ENCODE results near the gene LRMDA.

The LRMDA gene

GRCh38 chr10:76268954-76269353 is 837.5 kb downstream of the LRMDA start:
- Histone ChIP-seq H3K4me2 (ENCODE audit: low read length) (no peak overlapping the region), H3K9ac (no peak overlapping the region), H3K36me3 (ENCODE audit: control insufficient read depth, insufficient read depth, low read length) (no peaks in the 10 kb centered on the region), H3K4me1 (no peaks in the 10 kb centered on the region), H3K27me3 (ENCODE audit: control insufficient read depth, insufficient read depth, low read length) (no peaks in the 10 kb centered on the region), H3K9me3 (ENCODE audit: control insufficient read depth, low read length) (no peaks in the 10 kb centered on the region), H3K27ac (no peak overlapping the region), H3K4me3 (ENCODE audit: low read depth, low read length) (no peak overlapping the region), H3K79me2 (no peaks in the 10 kb centered on the region), H2AFZ (no peak overlapping the region)
- no peak for TF ChIP-seq CTCF (IDR thresholded peaks at IDR 0.05)

- Histone ChIP-seq H3K27ac (no peak overlapping the region), H3K27me3 (ENCODE audit: control insufficient read depth, insufficient read depth, low read length) (no peaks in the 10 kb centered on the region), H3K4me3 (ENCODE audit: low read depth, low read length) (no peak overlapping the region), H2AFZ (no peak overlapping the region), H3K4me2 (ENCODE audit: low read length) (no peak overlapping the region), H3K9ac (no peak overlapping the region), H3K9me3 (ENCODE audit: control insufficient read depth, low read length) (no peaks in the 10 kb centered on the region), H3K4me1 (no peaks in the 10 kb centered on the region), H3K79me2 (no peaks in the 10 kb centered on the region), H3K36me3 (ENCODE audit: control insufficient read depth, insufficient read depth, low read length) (no peaks in the 10 kb centered on the region)
- no peak for TF ChIP-seq CTCF (IDR thresholded peaks at IDR 0.05)
These were observed 839.0 kb downstream of the LRMDA start for GRCh38 chr10:76270464-76270863.

- no peaks in the 10 kb centered on the region for H3K79me2 ChIP-seq
- H3K4me1 ChIP-seq: no peaks in the 10 kb centered on the region
- H3K4me2 ChIP-seq (ENCODE audit: low read length): no peak overlapping the region
- H3K9me3 ChIP-seq (ENCODE audit: control insufficient read depth, low read length): no peaks in the 10 kb centered on the region
- H2AFZ ChIP-seq: no peak overlapping the region
- H3K27ac ChIP-seq: no peak overlapping the region
- H3K4me3 ChIP-seq (ENCODE audit: low read depth, low read length): no peak overlapping the region
- no peaks in the 10 kb centered on the region for H3K36me3 ChIP-seq (ENCODE audit: control insufficient read depth, insufficient read depth, low read length)
- H3K27me3 ChIP-seq (ENCODE audit: control insufficient read depth, insufficient read depth, low read length): no peaks in the 10 kb centered on the region
- H3K9ac ChIP-seq: no peak overlapping the region
- TF ChIP-seq CTCF (IDR thresholded peaks at IDR 0.05): no peak
These were observed 843.5 kb downstream of the LRMDA start for GRCh38 chr10:76274933-76275332.

- no peak overlapping the region for H3K4me2 ChIP-seq (ENCODE audit: low read length)
- H3K4me1 ChIP-seq: no peaks in the 10 kb centered on the region
- H3K9ac ChIP-seq: no peak overlapping the region
- no peak overlapping the region for H3K4me3 ChIP-seq (ENCODE audit: low read depth, low read length)
- no peak overlapping the region for H3K27ac ChIP-seq
- no peaks in the 10 kb centered on the region for H3K36me3 ChIP-seq (ENCODE audit: control insufficient read depth, insufficient read depth, low read length)
- no peaks in the 10 kb centered on the region for H3K27me3 ChIP-seq (ENCODE audit: control insufficient read depth, insufficient read depth, low read length)
- no peak for TF ChIP-seq CTCF (IDR thresholded peaks at IDR 0.05)
- H2AFZ ChIP-seq: no peak overlapping the region
- no peaks in the 10 kb centered on the region for H3K9me3 ChIP-seq (ENCODE audit: control insufficient read depth, low read length)
- H3K79me2 ChIP-seq: no peaks in the 10 kb centered on the region
These were observed 847.5 kb downstream of the LRMDA start for GRCh38 chr10:76278811-76279460.

- H2AFZ ChIP-seq: no peak overlapping the region
- H3K9ac ChIP-seq: no peak overlapping the region
- no peaks in the 10 kb centered on the region for H3K4me1 ChIP-seq
- no peaks in the 10 kb centered on the region for H3K27me3 ChIP-seq (ENCODE audit: control insufficient read depth, insufficient read depth, low read length)
- H3K36me3 ChIP-seq (ENCODE audit: control insufficient read depth, insufficient read depth, low read length): no peaks in the 10 kb centered on the region
- no peak overlapping the region for H3K27ac ChIP-seq
- no peaks in the 10 kb centered on the region for H3K9me3 ChIP-seq (ENCODE audit: control insufficient read depth, low read length)
- no peak overlapping the region for H3K4me2 ChIP-seq (ENCODE audit: low read length)
- H3K4me3 ChIP-seq (ENCODE audit: low read depth, low read length): no peak overlapping the region
- no peaks in the 10 kb centered on the region for H3K79me2 ChIP-seq
- no peak for TF ChIP-seq CTCF (IDR thresholded peaks at IDR 0.05)
These were observed 850.2 kb downstream of the LRMDA start for GRCh38 chr10:76281659-76282058.

Data from parathyroid adenoma (tissue), 2 donors.